ENCODE data around the gene FSTL4. TPM values are rescaled to one million over a fixed set of nuclear protein-coding genes. Genes with fewer than 3 reads are reported as not detected.
A peak's percentile ranks its signal among the peaks of the same experiment; 100 is the strongest.

The FSTL4 gene
- polyA plus RNA-seq, 6 donors from 2014 or later = 0.22 to 0.78 (median 0.48) TPM; not detected in 1

DNA sequence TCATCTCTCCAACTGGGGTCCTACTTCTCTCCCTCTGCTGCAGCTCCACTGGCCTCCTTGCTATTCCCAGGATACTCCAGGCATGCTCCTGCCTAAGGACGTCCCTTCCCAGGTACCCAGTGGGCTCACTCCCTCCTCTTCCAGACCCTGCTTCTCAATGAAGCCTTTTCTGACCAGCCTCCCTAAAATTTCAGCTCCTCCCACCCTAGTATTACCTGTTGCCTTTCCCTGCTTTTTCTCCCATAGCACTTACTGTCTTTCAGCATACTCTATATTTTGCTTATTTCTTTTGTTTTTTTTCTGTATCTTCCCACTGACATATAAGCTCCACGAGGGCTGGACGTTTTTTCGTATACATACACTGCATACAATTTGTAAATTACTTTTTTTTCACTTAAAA, 26.1 kb upstream of the FSTL4 start:
- Mint-ChIP-seq H3K4me1 (peaks cover 4 to 13% (median 13%) of the 10 kb centered on the region in 3 donors), H3K27me3 (peaks cover 27 to 33% (median 29%) of the 10 kb centered on the region in 3 donors)

DNA sequence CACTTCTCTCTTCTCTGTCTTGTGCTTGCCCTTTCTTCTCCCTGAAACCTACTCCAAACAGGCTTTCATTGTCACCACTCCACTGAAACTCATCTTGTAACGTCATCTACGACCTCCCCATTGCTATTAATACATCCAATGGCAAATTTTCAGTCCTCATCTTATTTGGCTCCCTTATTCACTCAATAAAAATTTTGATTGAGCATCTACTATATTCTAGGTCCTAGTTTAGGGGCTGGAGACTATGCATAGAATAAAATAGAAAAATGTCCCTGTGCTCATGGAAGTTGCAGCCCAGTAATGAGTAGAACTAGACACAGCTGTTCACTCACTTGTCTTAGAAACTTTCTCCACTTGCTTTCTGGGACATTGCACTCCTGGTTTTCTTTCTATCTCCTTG, 24.9 kb upstream of the FSTL4 start:
- H3K27me3 Mint-ChIP-seq = peaks cover 27 to 44% (median 34%) of the 10 kb centered on the region in 3 donors
- H3K4me1 Mint-ChIP-seq = peaks cover 4 to 7% (median 6%) of the 10 kb centered on the region in 3 donors
- no peak overlapping the region for H3K27ac Mint-ChIP-seq
- H3K4me3 Mint-ChIP-seq = no peak overlapping the region
- peaks cover 8 to 11% of the 10 kb centered on the region in 2 donors for H3K36me3 Mint-ChIP-seq
- H3K9me3 Mint-ChIP-seq = peaks cover 0 to 21% (median 12%) of the 10 kb centered on the region in 7 donors
- ATAC-seq (ENCODE audit: low read depth in 2 of 2) = no peak
- DNase-seq = no peak

More for the DNA sequence above, 26.1 kb upstream of the FSTL4 start:
- Mint-ChIP-seq H3K4me3 (peak overlapping the region in 1 of 8 donors; percentile 74), H3K9me3 (peaks cover 0 to 10% (median 6%) of the 10 kb centered on the region in 7 donors), H3K27ac (no peak overlapping the region), H3K36me3 (peaks cover 3 to 4% of the 10 kb centered on the region in 2 donors)
- no peak for ATAC-seq (ENCODE audit: low read depth in 2 of 2)
- DNase-seq = no peak

DNA sequence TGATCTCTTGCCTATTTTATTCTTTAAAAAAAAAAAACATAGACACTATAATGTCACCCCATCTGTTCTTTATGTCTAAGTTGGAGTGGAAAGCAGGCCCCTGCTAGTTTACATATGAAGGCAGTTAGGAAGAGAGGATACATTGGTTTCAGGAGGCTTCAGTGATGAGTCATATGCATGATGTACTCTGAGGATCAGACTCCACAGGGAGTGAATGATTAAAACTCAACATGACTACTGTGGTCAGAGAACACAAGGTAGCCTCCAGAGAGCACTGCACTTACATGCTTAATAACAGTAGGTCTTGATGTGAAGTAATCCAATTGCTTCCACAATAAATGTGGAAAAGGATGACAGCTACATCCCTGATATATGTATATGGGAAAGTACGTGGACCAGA, 22.7 kb upstream of the FSTL4 start:
- H3K4me3 Mint-ChIP-seq = no peak overlapping the region

DNA sequence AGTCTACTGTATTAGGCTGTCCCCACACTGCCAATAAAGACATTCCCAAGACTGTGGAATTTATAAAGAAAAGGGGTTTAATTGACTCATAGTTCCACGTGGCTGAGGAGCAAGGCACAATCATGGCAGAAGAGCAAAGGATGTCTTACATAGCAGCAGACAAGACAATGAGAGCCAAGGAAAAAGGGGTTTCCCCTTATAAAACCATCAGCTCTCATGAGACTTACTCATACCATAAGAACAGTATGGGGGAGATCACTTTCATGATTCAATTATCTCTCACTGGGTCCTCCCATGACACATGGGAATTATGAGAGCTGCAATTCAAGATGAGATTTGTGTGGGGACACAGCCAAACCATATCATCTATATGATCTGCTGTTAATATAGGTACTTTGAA, 14.8 kb upstream of the FSTL4 start:
- H3K27me3 Mint-ChIP-seq = peaks cover 30 to 63% (median 32%) of the 10 kb centered on the region in 3 donors
- H3K4me1 Mint-ChIP-seq = peaks cover 0 to 6% (median 0%) of the 10 kb centered on the region in 3 donors
- ATAC-seq (ENCODE audit: low read depth in 2 of 2) (peak in 1 of 2 donors; percentile 65), DNase-seq (no peak)
- no peak overlapping the region for H3K27ac Mint-ChIP-seq
- no peak overlapping the region for H3K4me3 Mint-ChIP-seq
- H3K9me3 Mint-ChIP-seq = peaks cover 3 to 28% (median 4%) of the 10 kb centered on the region in 7 donors
- peaks cover 3 to 8% of the 10 kb centered on the region in 2 donors for H3K36me3 Mint-ChIP-seq

More for the DNA sequence above, 22.7 kb upstream of the FSTL4 start:
- Mint-ChIP-seq H3K9me3 (peaks cover 0 to 33% (median 19%) of the 10 kb centered on the region in 7 donors), H3K27me3 (peaks cover 27 to 60% (median 41%) of the 10 kb centered on the region in 3 donors), H3K36me3 (peaks cover 11 to 12% of the 10 kb centered on the region in 2 donors), H3K27ac (peak overlapping the region in 1 of 6 donors; percentile 19), H3K4me1 (no peaks in the 10 kb centered on the region)
- ATAC-seq (ENCODE audit: low read depth in 2 of 2) = no peak
- no peak for DNase-seq

DNA sequence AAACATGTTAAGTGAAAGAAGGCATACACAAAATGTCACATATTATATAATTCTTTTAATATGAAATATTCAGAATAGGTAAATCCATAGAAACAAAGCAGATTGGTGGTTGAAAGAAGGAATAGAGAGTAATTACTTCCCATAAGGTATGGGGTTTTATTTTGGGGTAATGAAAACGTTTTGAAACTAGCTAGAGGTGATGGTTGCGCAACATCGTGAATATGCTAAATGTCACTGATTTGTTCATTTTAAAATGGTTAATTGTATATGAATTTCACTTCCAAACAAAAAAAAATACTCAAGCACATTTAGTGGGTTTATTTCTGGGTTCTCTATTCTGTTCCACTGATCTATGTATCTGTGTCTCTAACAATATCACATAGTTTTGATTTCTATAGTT, 12.0 kb upstream of the FSTL4 start:
- Mint-ChIP-seq H3K9me3 (peaks cover 0 to 21% (median 4%) of the 10 kb centered on the region in 7 donors), H3K36me3 (peaks cover 0 to 8% of the 10 kb centered on the region in 2 donors), H3K4me1 (peaks cover 0 to 6% (median 0%) of the 10 kb centered on the region in 3 donors), H3K27ac (no peak overlapping the region), H3K4me3 (no peak overlapping the region), H3K27me3 (peaks cover 24 to 58% (median 42%) of the 10 kb centered on the region in 3 donors)
- no peak for ATAC-seq (ENCODE audit: low read depth in 2 of 2)
- DNase-seq = no peak

DNA sequence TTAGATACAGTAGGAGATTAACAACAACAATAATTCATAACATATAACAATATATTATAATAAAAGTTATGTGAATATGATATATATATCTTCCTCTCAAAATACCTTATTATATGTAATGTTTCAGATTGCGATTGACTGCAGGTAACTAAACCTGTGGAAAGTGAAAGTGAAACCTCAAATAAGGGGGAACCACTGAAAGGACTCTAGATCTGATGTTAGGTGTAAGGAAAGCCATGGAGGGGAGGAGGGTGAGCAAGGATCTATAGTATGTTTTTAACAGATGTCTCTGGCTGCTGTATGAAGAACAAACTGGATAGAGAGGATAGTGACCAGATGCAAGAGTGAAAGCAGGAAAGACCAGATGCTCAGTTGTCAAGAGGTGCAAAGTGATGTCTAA, 5.8 kb upstream of the FSTL4 start:
- peaks cover 7 to 12% (median 8%) of the 10 kb centered on the region in 3 donors for H3K4me1 Mint-ChIP-seq
- H3K9me3 Mint-ChIP-seq = peaks cover 0 to 8% (median 1%) of the 10 kb centered on the region in 7 donors
- no peaks in the 10 kb centered on the region for H3K36me3 Mint-ChIP-seq
- peaks cover 29 to 58% (median 50%) of the 10 kb centered on the region in 3 donors for H3K27me3 Mint-ChIP-seq
- DNase-seq = no peak
- no peak overlapping the region for H3K27ac Mint-ChIP-seq
- peak in 1 of 2 donors; percentile 51 for ATAC-seq (ENCODE audit: low read depth in 2 of 2)
- peak overlapping the region in 1 of 8 donors; percentile 6 for H3K4me3 Mint-ChIP-seq

DNA sequence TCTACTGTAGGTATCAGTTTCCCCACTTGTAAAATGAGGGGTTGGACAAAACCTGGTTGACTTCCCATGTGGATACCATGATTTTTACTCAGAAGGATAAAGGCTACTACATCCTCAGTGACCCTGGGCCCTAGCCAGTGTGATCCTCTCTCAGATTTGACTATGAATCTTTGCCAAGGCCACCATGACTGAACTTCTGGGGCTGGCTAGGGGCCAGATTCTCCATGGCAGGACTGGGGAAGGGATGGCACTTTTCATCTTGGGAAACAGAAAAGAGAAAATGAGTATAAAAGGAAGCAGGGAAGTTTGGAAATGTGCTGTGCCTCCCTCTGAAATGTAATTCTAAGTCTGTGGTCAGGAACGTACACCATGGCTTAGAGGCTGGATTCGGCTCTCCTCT, 1.4 kb upstream of the FSTL4 start:
- Mint-ChIP-seq H3K36me3 (no peaks in the 10 kb centered on the region), H3K4me3 (peak overlapping the region in 6 of 8 donors; percentile 45 to 90 (median 82)), H3K27ac (no peak overlapping the region), H3K9me3 (peaks cover 0 to 1% (median 0%) of the 10 kb centered on the region in 7 donors), H3K27me3 (peaks cover 42 to 61% (median 46%) of the 10 kb centered on the region in 3 donors), H3K4me1 (peaks cover 14 to 30% (median 23%) of the 10 kb centered on the region in 3 donors)
- no peak for ATAC-seq (ENCODE audit: low read depth in 2 of 2)
- DNase-seq = no peak

DNA sequence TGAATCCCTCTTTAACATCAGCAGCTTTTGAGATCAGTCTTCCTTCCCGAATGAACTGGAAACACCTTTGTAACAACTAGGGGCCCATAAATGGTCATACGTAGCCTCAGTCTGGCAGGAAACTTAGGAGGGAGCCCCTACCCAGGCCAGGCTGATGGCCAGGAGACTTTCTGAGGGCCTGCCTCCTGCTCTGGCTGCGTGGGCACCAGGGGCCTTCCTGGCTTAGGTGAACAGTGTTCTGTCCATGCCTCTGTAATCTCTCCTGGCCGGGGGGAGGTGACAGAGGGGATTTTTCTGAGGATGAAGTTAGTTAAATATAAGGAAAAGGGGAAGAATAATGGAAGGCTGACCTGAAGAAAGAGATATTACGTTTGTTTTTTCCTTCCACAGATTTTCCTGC, 843 bp upstream of the FSTL4 start:
- DNase-seq (no peak), ATAC-seq (ENCODE audit: low read depth in 2 of 2) (no peak)
- Mint-ChIP-seq H3K4me3 (peak overlapping the region; percentile 74 to 90 (median 87)), H3K27me3 (peaks cover 38 to 63% (median 43%) of the 10 kb centered on the region in 3 donors), H3K4me1 (peaks cover 12 to 27% (median 21%) of the 10 kb centered on the region in 3 donors), H3K36me3 (no peaks in the 10 kb centered on the region), H3K27ac (peak overlapping the region in 2 of 6 donors; percentile 30 to 75), H3K9me3 (peaks cover 0 to 1% (median 0%) of the 10 kb centered on the region in 7 donors)

DNA sequence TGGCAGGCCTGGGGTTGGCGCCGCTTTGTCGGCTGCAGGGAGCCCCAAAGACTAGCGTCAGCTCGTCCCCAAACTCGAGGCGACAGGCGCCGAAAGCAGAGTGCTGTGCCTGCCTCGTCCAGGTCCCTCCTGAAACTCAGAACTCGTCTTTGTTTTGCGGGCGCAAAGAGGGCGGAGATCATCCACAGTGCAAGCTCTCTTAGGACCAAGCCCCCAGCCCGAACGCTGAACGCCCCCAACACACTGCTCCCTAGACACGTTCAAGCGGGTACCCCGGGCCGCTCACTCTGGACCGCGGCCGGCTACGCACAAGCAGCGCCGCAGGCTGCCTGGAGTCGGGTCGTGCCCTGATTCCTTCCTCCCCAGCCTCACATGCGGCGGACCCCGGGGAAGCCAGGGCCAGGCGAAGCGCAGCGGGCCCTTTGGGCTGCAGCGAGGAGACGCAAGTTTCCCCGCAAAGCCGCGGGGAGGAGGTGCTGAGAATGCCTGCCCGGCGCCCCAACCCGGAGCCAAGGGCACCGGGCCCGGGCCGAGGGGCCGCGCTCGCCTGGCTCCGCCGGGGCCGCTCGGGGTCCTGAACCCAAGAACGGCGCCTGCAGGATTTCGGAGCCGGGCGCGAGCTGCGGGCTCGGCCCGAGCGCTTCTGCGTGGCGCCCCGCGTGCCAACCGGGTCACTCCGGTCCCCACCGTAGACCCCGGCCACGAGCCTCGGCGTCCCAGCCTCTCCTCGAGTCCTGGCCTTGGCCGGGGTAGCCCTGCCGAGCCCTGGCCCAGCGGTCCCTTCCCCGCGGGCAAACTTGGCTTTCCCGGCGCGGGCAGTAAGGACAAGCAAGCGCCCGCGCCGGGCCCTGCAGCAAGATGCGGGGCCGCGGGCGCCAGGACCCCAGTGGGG, 738 bp downstream of the FSTL4 start:
- Mint-ChIP-seq H3K4me3 (peak overlapping the region; percentile 77 to 90 (median 85)), H3K4me1 (peaks cover 6 to 20% (median 18%) of the 10 kb centered on the region in 3 donors), H3K27me3 (peaks cover 43 to 75% (median 43%) of the 10 kb centered on the region in 3 donors), H3K27ac (no peak overlapping the region), H3K36me3 (no peaks in the 10 kb centered on the region), H3K9me3 (peaks cover 0 to under 1% (median 0%) of the 10 kb centered on the region in 7 donors)
- ATAC-seq (ENCODE audit: low read depth in 2 of 2) = peak; percentile 20 to 24
- peak; percentile 13 for DNase-seq

DNA sequence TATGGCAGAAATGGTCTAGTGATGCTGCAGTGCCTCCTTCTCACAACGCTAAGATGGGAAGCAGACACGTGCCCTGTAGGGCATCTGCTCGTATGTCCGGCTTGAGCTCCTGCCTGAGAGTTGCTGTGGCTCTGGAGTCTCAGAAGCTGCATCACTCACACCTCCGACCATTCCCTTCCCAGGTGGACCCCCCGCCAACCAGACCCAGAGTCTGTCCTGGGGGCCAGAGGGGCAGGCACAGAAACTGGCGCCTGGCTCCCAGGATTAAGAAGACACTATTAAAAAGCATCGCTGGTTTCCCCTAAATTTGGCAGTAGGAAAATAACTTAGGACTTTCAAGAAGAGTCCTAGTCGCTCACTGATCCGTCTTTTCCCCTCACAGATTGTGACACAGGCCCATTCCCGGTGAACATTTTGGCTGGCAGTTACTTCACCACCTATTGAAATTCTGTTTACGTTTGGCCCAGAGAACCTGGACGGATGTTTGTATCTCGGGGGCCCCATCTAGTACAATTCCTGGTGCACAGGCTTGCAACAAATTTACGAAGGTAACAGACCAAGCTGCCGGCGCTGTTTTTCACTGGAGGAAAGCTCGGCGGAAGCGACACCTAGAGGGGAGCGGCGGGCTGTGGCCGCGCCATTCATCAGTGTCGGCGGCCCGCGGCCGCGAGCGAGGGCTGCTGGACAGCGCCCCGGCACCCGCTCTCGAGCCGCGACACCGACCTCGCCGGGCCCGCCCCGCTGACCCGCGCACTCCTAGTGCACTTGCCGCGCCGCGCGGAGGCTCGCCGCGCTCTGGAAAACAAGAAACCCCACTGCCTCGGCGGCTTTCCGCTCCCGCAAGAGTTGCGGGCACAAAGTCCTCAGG, 1.6 kb downstream of the FSTL4 start:
- H3K27ac Mint-ChIP-seq = peak overlapping the region in 1 of 6 donors; percentile 70
- H3K4me1 Mint-ChIP-seq = peaks cover 6 to 20% (median 18%) of the 10 kb centered on the region in 3 donors
- DNase-seq (peak; percentile 42), ATAC-seq (ENCODE audit: low read depth in 2 of 2) (peak; percentile 67 to 75)
- peak overlapping the region; percentile 77 to 90 (median 85) for H3K4me3 Mint-ChIP-seq
- H3K27me3 Mint-ChIP-seq = peaks cover 40 to 80% (median 47%) of the 10 kb centered on the region in 3 donors
- H3K36me3 Mint-ChIP-seq = no peaks in the 10 kb centered on the region
- H3K9me3 Mint-ChIP-seq = no peaks in the 10 kb centered on the region

DNA sequence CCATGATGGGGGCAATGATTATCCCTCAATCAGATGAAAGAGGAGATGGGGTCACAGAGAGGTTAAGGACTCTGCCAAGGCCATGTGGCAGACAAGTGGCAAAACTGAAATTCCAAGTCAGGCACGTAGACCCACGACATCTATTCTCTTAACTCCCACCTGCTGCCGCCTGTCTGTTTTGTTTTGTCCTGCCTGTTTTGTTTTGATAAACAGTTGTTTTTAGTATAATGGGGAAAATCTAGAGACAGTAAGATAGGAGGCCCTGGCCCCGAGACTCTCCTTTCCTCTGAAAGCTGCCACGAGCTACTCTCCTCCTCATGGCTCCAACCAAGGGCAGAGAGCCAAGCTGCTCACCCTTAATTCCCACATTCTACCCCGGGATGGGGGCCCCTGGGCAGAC, 4.9 kb downstream of the FSTL4 start:
- ATAC-seq (ENCODE audit: low read depth in 2 of 2) (no peak), DNase-seq (no peak)
- H3K9me3 Mint-ChIP-seq = no peaks in the 10 kb centered on the region
- H3K4me1 Mint-ChIP-seq = peaks cover 0 to 13% (median 10%) of the 10 kb centered on the region in 3 donors
- H3K27ac Mint-ChIP-seq = no peak overlapping the region
- H3K4me3 Mint-ChIP-seq = no peak overlapping the region
- no peaks in the 10 kb centered on the region for H3K36me3 Mint-ChIP-seq
- H3K27me3 Mint-ChIP-seq = peaks cover 13 to 57% (median 31%) of the 10 kb centered on the region in 3 donors

DNA sequence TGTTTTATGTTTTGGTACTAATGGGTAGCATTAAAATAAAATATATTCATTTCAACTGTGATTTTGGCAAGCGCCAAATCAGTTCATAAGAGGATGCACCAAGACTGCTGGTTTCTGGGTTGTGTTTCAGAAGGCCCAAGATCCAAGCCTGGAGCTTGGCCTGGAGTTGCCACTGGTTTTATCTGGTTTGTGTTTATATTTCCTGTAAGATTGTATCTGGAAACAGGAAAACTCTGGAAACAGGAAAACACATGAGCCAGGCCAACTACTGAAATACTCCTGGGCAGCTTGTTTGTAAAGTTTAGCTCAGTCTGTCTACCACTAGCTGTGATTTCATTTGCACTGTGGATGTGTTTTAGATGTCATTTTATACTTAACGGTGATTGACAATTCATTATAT, 5.5 kb downstream of the FSTL4 start:
- H3K9me3 Mint-ChIP-seq = no peaks in the 10 kb centered on the region
- no peak overlapping the region for H3K4me3 Mint-ChIP-seq

DNA sequence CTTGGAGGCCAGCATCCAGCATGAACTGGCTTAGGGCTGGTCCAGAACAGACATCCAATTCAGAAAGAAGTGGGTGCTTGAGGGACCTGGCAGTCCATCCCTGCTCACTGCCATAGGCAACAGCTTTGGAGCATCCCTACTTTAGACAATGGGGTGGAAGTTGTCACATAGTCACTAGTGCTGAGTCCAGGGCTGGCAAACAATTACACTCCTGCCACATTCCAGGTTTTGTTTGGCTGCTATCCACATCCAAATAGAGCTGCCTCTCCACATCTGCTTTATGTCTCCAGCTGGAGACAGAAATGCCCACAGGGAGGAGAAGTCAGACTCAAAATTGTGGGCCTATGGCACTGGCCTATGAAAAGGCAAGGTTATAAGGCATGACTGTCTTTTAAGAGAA, 7.0 kb downstream of the FSTL4 start:
- no peaks in the 10 kb centered on the region for H3K36me3 Mint-ChIP-seq
- DNase-seq = no peak
- H3K9me3 Mint-ChIP-seq = no peaks in the 10 kb centered on the region
- H3K27ac Mint-ChIP-seq = no peak overlapping the region
- H3K4me3 Mint-ChIP-seq = no peak overlapping the region
- peaks cover 18 to 45% (median 25%) of the 10 kb centered on the region in 3 donors for H3K27me3 Mint-ChIP-seq
- no peak for ATAC-seq (ENCODE audit: low read depth in 2 of 2)
- peaks cover 0 to 7% (median 0%) of the 10 kb centered on the region in 3 donors for H3K4me1 Mint-ChIP-seq

More for the DNA sequence above, 5.5 kb downstream of the FSTL4 start:
- H3K4me1 Mint-ChIP-seq = peaks cover 0 to 13% (median 10%) of the 10 kb centered on the region in 3 donors
- H3K36me3 Mint-ChIP-seq = no peaks in the 10 kb centered on the region
- H3K27me3 Mint-ChIP-seq = peaks cover 13 to 58% (median 31%) of the 10 kb centered on the region in 3 donors
- H3K27ac Mint-ChIP-seq = no peak overlapping the region
- DNase-seq (no peak), ATAC-seq (ENCODE audit: low read depth in 2 of 2) (no peak)

Measured in naive B cell (primary cell).